Panc1 (cell line): Measurements from ENCODE around the gene BLTP1. TPM values are rescaled to one million over a fixed set of nuclear protein-coding genes. Genes with fewer than 3 reads are reported as not detected.

ENCODE experiments used
- ATAC-seq: fragments of 200-7000 bp; cut with Tn5 transposase; 2 replicates; pipeline ENCODE4 v1.9.1; 2020; ENCODE audit warnings: mild to moderate bottlenecking, moderate library complexity
- BruUV-seq: library from RNA; stranded (reverse); fragments of 400-500 nt; replicated peaks from 2 replicates; lab custom pipeline; 2021; lab: Mats Ljungman, UMichigan
- CTCF ChIA-PET: fragments of 300-600 bp; sonication (Branson Sonifier 250); formaldehyde crosslinking; loops from one replicate; lab custom pipeline; 2022; ENCODE audit warnings: antibody characterized with exemption; lab: Charles Lee
- POLR2A ChIA-PET: fragments of 300-600 bp; sonication (Branson Sonifier 250); formaldehyde crosslinking; loops from one replicate; lab custom pipeline; 2022; ENCODE audit warnings: antibody characterized with exemption; lab: Charles Lee
- DNase-seq: peaks from one replicate; pipeline ENCODE4 v3.0.0-alpha.2; 2010; ENCODE audit warnings: low read depth, low spot score
- H3K27ac ChIP-seq: 2 replicates; pipeline ENCODE4 v1.5.1; 2011; ENCODE audit warnings: mild to moderate bottlenecking, low read length, inconsistent platforms
- H3K27me3 ChIP-seq: fragments of 200-500 bp; sonication (Bioruptor generic); 2 replicates; pipeline ENCODE4 v1.6.0; 2014; ENCODE audit warnings: low read length, inconsistent platforms; ENCODE audit not compliant: control insufficient read depth, insufficient read depth
- H3K36me3 ChIP-seq: fragments of 200-500 bp; sonication (Bioruptor generic); 2 replicates; pipeline ENCODE4 v1.5.1; 2014; ENCODE audit warnings: inconsistent platforms, mild to moderate bottlenecking, low read length, moderate library complexity; ENCODE audit not compliant: control insufficient read depth, insufficient read depth
- H3K4me1 ChIP-seq: 2 replicates; pipeline ENCODE4 v1.5.1; 2011; ENCODE audit warnings: inconsistent platforms, mild to moderate bottlenecking, low read length, moderate library complexity; ENCODE audit not compliant: control insufficient read depth, insufficient read depth
- H3K4me3 ChIP-seq, 2 experiments: 2 replicates each; pipeline ENCODE4 v1.5.1; 2011 to 2012; ENCODE audit warnings: low read depth in 2 of 2, low read length in 2 of 2, mild to moderate bottlenecking in 2 of 2, inconsistent platforms in 1 of 2, moderate library complexity in 1 of 2
- H3K9me3 ChIP-seq: fragments of 200-500 bp; sonication (Bioruptor generic); 2 replicates; pipeline ENCODE4 v1.5.1; 2014; ENCODE audit warnings: low read depth, mild to moderate bottlenecking, inconsistent platforms, low read length, moderate library complexity; ENCODE audit not compliant: control insufficient read depth, insufficient read depth
- CTCF ChIP-seq: fragments of 450-650 bp; IDR thresholded peaks from 2 replicates; pipeline ENCODE4 v1.5.1; 2017; ENCODE audit warnings: mild to moderate bottlenecking
- POLR2AphosphoS5 ChIP-seq: IDR thresholded peaks from 2 replicates; pipeline ENCODE4 v1.6.1; 2012; ENCODE audit warnings: mild to moderate bottlenecking, low read depth, low read length, moderate library complexity
- REST ChIP-seq, 2 experiments: IDR thresholded peaks; 2 replicates each; pipeline ENCODE4 v1.6.1; 2011 to 2012; ENCODE audit warnings: low read depth in 2 of 2, control low read depth in 1 of 2, low read length in 1 of 2, mild to moderate bottlenecking in 1 of 2, moderate library complexity in 1 of 2; ENCODE audit not compliant: insufficient read depth in 1 of 2
- SIN3A ChIP-seq: IDR thresholded peaks from 2 replicates; pipeline ENCODE4 v1.6.1; 2012; ENCODE audit warnings: low read depth, mild to moderate bottlenecking, low read length, moderate library complexity, borderline replicate concordance; ENCODE audit not compliant: insufficient read depth
- TCF7L2 ChIP-seq: IDR thresholded peaks from 2 replicates; pipeline ENCODE4 v1.6.1; 2011; ENCODE audit warnings: mild to moderate bottlenecking, low read depth, low read length, inconsistent platforms
- in situ Hi-C: cut with HindIII; loops from 2 replicates; pipeline ENCODE4 v1.10.0; 2016; ENCODE audit warnings: low sequenced_read_pairs, low pct_unique_long_range_greater_than_20kb
- intact Hi-C: fragments of 100-400 bp; cut with micrococcal nuclease; formaldehyde crosslinking; loops from one replicate; pipeline ENCODE4 v1.10.0; 2022; ENCODE audit not compliant: unreplicated experiment
- total RNA-seq: library from RNA; stranded (reverse); gene quantifications from one replicate; pipeline ENCODE4 v1.2.1, GENCODE V29; 2021; ENCODE audit not compliant: unreplicated experiment

BLTP1 gene
- total RNA-seq, 1 experiment from 2014 or later, result 24.5 TPM

GRCh38 chr4:122152711-122153226, 638 bp downstream of the BLTP1 start:
- Histone ChIP-seq H3K4me3 (peak overlapping the region; percentile 89 to 94), H3K27ac (peak overlapping the region; percentile 87), H3K9me3 (no peaks in the 10 kb centered on the region), H3K4me1 (peaks cover 6% of the 10 kb centered on the region), H3K27me3 (no peaks in the 10 kb centered on the region), H3K36me3 (no peaks in the 10 kb centered on the region; the same call in 1 of the 2 replicates)
- ATAC-seq, result peak; percentile 78
- ChIA-PET POLR2A (no interaction called here), CTCF (no interaction called here)
- DNase-seq, result no peak
- no TSS peak for BruUV-seq
- TF ChIP-seq SIN3A (no peak), CTCF (no peak)
- intact Hi-C loops (no loop called here), in situ Hi-C loops (no loop called here)

GRCh38 chr4:122156819-122157218, 4.7 kb downstream of the BLTP1 start:
- no TSS peak for BruUV-seq
- ChIA-PET POLR2A (no interaction called here), CTCF (no interaction called here)
- no peak for DNase-seq
- Histone ChIP-seq H3K9me3 (no peaks in the 10 kb centered on the region), H3K4me1 (peaks cover 6% of the 10 kb centered on the region), H3K27me3 (no peaks in the 10 kb centered on the region), H3K27ac (no peak overlapping the region), H3K4me3 (no peak overlapping the region), H3K36me3 (no peaks in the 10 kb centered on the region; the same call in 1 of the 2 replicates)
- ATAC-seq, result no peak
- no peak for TF ChIP-seq TCF7L2
- TF ChIP-seq POLR2AphosphoS5, result no peak
- TF ChIP-seq CTCF, result no peak
- TF ChIP-seq SIN3A, result no peak
- TF ChIP-seq REST (IDR thresholded peaks at IDR 0.05; ENCODE audit: insufficient read depth in 1 of 2, low read depth in 2 of 2, low read length in 1 of 2), result no peak
- intact Hi-C loops, result no loop called here
- in situ Hi-C loops, result no loop called here
